Activated gamma-delta T cell treated with anti-CD3 and anti-CD28 coated beads, Interleukin-2, amount 50 U/mL, for 16 hours (primary cell): ENCODE results near the gene MLLT1.

Experiments used
- DNase-seq: peaks from one replicate; pipeline ENCODE4 v3.0.0-alpha.2; 2020; ENCODE audit warnings: low read depth

Gene MLLT1

DNA sequence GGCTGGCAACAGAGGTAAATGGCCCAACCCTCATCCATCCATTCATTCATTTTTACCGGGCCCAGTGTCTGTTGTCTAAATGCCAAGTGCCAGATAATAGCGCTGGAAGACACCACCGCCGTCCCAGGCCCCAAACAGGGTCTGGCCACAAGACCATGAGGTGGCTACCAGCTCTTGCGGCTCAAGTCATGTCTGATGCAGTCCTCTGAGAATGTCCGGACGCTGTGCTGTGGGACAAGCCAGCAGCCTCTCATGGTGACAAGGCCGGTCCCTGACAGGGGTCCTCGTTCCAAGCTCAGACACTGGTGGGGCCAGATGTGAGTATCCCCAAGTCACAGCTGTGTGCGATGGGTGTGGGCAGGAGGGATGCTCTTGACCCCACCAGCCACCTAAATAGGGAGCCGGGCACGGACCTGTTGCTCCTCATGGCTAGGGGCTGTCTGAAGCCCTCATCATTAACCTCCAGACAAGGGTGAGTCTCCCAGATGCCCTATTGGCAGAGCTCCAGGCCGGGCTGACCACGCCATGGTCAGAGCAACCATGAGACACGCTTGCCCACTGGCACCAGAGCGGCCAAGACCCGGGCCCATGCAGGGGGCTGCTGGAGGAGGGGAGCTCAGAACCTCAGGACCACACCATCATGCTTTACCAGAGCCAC is 58.4 kb downstream of the MLLT1 start:
- DNase-seq, result no peak

DNA sequence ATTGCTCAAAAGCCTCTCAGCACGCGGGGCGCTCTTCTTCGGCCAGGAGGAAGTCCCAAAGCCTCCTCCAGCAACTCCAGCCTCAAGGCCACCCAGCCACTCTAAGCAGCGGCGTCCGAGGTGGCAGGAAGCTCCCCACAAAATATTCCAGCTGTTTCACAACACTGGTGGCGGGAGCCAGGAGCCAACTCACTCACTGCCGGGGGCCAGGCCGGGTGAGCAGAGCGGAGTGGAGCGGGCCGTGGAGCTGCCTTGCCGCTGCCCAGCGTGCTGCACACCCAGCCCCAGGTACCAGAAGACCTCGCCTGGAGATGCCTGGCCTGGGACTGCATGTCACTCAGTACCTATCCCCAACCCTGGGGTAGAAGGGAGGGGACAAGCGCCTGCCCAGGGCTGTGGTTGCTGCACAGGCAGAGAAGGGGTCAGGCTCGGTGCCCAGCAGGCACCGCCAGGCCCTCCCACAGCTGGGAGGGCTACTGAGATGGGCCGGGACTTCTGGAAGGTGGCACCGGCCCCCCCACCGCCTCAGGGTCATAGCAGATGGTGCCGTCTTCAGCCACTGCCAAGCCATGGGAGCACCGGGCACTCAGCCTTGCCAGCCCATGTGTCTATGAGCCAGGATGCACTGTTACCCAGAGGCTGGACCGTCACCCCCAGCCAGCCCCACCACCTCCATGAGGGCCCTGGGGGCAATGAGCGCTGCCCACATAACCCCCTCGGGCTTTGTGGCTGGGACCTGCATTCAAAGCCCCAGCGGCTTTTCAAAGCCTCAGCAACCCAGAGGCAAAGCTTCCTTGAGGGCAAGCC is 59.2 kb downstream of the MLLT1 start:
- DNase-seq, result no peak

DNA sequence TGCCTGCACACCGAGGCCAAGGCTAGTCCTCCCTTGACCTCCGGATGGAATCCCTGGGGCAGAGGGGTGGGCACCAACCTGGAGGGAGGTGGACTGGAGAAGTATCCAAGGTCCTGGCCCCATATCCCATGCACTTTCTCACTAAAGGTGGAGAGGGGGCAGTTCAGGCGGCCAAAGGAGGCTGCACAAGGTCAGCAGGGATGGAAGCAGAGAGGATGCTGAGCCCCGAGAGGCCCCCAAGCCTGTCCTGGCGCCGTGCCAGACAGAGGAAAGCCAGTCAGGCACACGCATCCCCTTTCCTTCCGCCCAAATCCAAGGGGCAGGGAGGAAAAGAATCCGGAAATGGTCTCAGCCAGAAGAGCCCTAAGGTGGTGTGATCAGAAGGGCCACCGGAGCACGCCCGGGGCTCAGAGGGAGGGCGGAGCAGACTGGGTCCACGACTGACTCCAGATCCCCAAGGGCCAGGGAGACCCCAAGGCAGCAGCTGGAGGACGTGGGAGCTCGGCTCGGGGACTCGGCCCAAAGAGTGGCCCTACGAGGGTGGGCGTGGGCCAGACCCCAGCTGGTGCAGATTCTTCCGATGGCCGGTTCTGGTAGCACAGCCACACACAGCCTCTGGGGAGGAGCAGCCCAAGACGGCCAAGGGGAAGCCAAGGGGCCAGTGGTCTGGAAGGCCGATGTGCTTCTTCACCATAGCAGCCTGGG is 60.0 kb downstream of the MLLT1 start:
- no peak for DNase-seq

- DNase-seq, result no peak
These were observed 60.6 kb downstream of the MLLT1 start for GRCh38 chr19:6219147-6219525.

DNA sequence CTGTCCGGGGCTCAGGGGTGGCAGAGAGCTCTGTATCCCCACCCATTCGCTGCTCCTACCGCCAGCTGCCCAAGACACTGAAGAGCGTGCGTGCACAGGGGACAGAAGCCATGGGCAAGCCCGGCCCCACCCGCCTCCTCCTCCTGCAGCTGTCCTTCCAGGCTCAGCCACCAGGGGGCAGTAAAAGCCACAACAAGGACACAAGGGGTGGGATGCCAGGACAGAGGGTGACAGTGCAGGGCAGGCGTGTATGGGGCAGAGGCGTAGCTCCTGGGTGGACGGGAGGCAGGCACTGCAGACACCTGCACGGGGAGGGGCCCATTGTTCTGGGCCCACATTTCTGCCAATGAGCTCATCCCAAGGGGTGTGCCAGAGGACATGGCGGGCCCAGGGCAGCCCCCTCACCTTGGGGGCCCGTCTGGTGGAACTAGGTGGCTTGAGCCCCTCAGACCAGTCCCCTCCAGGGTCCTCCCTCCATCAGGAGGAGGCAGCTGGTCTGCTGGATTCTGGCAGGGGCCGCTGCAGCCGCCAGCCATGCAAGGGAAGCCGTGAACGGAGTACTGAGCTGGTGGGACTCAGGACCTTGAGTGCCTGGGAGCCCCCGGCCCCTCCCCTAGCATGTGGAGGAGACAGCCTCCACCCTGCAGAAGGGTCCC is 61.2 kb downstream of the MLLT1 start:
- DNase-seq, result peak; percentile 77

DNA sequence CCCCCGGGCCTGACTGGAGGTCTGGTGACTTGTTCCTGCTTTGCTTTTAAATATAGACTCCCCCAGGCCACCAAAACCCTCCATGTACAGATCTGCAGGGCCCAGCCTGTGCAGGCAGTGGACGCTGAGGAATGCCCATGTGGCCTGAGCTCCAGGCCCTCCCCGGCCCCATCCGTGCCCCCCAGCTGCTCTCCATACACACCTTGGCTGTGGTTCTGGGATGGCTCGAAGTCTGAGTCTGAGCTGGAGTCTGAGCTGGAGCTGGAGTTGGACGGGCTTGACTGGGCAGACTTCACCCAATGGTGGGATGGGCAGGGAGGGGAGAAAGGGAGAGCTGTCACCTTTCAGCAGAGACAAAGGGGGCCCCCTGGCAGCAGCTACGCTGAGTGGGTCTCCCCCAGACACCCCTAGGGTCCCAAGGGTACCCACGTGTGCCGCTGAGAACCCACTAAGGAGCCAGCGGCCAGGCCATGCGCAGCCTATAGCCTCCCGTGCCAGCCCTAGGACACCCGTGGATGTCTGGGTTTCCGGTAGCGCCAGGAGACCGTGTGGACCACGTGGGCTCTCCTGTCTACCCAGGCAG is 61.9 kb downstream of the MLLT1 start:
- no peak for DNase-seq

DNA sequence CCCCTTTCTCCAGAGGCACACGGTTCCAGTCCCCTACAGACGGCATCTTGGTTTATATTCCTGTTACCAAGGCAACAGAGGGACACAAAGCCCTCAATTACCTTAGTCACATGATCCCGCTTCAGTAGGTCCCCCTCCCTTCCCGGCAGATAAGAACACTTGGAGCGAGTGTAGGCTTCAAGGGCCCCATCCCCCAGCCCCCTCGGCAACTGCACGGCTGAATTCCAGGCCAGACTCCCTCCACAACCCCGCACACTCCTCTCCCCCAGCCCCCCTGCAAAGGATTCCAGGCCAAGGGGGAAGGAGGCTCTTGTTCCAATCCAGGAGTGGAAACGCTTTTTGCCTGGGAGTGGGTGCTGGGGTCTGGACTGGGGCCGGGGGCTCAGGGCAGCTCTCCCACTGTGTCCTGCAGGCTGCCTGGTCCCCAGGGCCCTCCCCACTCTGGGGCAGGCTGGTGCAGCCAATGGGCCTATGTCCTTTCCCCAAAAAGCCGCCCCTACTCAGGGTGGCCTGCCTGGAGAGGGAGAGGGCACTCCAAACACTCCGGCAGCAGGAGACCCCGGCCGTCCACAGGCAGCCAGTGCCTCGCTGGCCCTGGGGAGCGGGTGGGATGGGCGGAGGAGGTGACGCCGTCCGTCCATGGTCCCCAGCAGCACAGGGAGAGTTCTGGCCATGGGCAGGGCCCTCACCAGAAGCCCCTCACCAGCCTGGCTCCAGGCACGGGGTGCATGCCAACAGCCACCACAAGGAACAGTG is 62.6 kb downstream of the MLLT1 start:
- DNase-seq, result no peak

DNA sequence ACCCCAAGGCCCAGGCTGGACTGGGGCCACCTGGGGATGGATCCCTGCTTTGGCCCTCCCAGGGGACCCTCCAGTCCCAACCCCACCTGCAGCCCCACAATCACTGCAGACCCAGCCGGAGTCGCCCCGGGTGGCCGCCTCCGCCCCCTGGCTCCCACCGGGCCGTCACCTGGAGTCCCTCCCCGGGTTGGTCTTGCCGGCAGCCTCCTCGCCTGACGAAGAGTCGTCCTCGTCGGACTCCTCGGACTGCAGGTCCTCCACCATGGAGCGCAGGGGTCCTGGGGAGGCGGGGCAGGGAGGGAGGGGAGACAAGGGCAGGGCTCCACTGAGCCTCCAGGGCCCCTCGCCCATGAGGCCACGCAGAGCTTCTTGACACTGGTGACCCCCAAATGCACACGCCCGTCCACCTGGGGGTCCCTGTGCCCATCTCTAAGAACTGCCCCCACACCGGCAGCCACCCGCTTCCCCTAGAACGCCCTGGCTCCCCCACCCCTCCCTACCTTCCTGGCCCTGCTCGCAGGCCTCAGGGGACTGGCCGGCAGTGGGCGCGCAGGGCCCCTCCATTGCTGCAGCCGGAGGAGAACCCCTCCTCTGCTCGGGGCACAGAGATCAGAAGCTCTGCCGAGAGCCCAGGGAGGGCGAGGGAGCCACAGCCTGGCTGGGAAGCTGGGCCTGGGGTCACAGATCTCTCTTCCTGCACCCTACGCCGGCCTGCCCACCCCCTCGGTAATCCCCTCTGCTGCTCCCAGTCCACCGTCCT is 63.4 kb downstream of the MLLT1 start:
- DNase-seq, result no peak

DNA sequence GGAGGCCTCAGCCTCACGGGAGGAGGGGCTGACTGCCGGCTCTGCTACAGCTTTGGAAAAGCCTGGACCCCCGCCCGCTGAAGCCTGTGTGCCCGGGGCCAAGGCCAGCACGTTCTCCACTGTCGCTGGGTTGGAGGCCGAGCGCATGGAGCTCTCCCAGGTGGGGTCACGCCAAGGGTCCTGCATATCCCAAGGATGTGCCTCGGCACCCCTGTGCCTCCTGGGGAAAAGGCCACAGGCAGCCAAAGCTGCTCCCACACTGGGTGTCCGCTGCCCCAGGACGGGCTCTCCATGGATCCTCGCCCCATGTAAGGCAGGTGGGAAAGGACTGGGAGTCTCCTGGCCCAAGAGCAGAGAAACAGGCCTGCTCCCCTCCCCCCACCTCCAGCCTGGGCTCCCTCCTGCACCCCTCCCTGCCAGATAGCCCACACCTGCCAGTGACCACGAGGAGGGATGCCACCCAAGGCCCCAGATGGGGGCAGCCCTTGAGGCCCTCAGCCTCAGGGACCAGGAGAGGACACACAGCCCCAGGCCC is 64.0 kb downstream of the MLLT1 start:
- DNase-seq, result no peak

GRCh38 chr19:6214881-6215541 is 64.8 kb downstream of the MLLT1 start:
- DNase-seq, result no peak

- no peak for DNase-seq
These were observed 65.8 kb downstream of the MLLT1 start for GRCh38 chr19:6213696-6214641.

- no peak for DNase-seq
These were observed 66.5 kb downstream of the MLLT1 start for GRCh38 chr19:6213266-6213595.

DNA sequence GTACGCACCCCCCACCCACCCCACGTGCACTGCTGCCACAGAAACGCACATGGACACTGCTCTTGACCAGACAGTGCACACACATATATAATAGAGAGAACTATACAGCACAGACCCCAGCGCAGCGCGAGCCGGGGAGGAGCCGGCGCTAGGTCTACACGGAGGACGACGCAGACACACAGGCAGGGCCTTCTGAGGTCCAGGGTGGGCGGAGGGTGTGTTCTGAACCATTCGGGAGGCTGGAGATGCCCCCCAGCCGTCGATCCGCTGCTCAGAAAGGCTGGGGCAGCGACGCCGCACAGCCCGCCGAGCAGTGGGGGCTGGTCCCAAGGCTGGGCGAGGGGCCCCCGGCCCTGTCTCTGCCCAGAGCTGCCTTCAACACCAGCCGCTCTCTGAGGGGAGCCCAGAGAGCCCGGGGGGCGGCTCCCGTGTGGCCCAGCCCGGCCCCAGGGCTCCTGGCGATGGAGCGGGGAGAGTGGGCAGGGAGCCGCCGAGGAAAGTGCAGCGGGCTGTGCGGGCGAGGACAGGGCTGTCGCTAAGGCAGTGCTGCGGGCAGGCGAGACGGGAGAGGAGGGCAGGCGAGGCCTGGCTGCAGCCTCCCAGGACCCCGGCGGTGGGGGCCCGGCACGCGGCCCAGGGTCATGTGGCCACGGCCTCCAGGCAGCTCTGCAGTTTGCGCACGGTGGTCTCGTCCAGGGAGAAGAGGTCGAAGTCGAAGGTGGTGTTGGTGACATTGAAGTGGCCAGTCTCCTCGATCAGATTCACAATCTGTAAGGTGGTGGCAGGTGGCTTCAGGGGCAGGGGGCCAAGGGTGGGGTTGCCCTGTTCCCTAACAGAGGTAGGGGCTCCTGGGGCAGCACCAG is 67.1 kb downstream of the MLLT1 start:
- DNase-seq, result no peak

DNA sequence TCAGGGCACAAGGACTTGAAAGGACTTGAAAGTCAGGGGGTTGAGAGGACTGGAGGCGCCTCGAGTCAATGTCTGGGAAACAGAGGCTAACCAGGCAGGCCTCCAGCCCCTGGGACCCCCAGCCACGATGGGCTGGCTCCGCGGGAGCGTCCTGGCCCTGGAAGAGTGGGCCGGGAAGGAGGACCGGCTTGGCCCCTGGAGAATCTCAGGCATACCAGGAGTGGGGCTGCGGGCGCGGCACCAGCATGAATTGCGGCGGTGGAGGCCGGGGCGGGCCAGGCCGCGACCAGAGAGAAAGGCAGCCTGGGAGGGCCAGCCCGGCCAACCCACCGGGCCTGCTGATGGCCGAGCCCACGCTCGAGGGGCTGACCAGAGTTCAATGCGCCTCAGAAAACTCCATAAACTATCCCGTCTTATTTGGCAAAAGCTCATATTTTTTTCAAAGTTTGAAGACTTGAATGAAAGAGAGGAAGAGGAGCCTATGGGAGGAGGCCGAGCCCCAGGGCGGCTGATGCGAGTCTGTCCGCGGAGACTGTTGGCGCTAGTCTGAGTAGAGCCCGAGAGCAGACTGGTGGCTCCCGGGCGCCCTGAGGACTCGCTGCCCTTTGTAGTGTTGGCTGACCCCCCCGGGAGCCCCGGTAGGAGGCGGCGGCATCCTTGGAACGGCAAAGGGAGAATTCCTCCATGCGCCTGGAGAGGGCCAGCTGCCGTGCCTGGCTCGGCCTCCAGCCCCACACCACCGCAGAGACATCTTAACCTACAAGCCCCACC is 68.0 kb downstream of the MLLT1 start:
- DNase-seq, result no peak

- no peak for DNase-seq
These were observed 68.8 kb downstream of the MLLT1 start for GRCh38 chr19:6210721-6211600.

GRCh38 chr19:6210091-6210490 is 69.7 kb downstream of the MLLT1 start:
- DNase-seq, result no peak
